ENCODE data around the gene RCBTB2.

The RCBTB2 gene

DNA sequence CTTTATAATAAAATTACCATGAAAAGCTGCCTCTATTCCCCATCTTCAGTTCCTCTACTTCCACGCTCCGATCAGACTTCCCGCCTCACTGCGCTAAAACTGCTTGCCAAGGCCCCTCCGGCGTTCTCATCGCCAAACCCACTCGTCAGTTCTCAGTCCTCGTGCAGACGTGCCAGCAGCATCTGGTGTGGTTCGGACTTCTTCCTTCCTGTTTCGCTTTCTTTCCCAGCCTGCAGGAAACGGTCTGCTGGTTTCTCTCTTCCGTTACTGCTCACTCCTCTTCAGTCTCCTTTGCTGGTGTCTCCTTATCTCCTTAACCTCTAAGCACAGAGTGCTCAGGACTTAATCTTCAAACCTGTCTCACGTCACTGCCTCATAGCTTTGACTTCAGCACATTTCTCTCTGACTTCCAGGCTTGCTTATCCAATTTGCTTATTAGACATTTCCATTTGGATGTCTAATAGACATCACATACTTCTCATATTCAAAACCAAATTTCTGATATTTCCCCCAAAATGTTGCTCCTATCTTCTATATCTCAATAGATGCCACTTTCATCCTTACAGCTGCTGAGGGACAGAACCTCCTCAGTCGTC, 40.3 kb downstream of the RCBTB2 start:
- DNase-seq = peak; percentile 91

DNA sequence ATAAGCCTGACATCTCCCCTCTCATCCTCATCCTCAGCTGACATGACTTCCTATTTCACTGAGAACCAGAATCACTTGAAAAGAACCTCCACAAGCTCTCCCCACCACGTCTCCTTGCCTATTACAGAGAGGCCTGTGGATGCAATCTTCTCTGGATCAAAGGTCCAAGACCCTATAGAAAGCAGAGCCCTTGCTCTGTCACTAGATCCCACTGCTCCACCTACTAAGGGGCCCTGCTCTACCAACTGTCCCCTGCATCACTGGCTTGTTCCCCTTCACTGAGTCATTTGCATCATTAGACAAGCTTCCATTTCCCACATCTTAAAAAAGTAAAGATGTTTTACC, 40.8 kb downstream of the RCBTB2 start:
- DNase-seq = no peak

DNA sequence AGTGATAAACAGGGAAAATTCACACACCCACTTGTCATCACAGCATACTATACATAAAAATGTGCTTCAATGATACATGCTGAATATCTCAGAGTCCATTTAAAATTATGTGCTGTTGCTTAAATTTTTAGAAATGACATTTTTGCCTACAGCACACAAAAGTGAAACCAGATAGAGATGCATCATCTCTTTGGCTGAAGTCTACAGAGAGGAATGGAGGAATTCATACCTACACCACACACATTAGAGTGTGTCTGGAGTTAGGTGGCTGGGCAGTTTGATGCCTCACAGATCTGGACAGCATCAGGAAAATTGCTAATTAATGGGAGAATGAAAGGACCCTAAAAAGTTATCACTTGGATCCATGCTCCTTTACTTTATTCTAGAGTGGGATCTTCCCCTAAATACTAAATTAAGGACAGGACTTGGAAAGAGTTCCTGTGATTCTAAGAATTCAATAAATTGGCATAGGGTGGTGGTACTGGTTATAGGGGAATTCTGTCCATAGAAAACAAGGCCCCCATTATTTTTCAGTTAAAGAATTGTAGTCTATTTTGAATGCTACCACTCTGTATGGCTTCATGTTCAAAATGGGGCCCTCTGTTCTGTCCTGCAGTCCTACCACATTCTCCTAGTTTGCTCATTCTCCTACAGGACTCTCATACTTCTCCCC, 41.3 kb downstream of the RCBTB2 start:
- DNase-seq = peak; percentile 37

DNA sequence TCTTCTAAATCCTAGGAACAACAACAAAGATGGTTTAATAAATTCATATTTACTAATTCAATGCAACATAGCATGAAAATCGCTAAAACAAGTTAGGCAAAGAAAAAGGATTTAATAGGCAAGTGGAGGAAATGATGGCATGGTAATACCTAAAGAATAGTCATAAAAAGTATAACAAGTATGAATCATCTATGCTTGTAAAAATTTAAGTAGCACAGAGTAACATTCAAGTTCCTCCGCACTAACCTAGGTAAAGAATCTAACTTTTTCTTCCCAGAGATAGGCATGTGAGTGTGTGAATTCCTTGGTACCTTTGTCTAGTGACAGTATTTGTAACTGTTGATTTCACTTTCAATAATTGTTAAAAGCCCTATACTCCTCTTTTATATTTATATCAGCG, 42.6 kb downstream of the RCBTB2 start:
- no peak for DNase-seq

DNA sequence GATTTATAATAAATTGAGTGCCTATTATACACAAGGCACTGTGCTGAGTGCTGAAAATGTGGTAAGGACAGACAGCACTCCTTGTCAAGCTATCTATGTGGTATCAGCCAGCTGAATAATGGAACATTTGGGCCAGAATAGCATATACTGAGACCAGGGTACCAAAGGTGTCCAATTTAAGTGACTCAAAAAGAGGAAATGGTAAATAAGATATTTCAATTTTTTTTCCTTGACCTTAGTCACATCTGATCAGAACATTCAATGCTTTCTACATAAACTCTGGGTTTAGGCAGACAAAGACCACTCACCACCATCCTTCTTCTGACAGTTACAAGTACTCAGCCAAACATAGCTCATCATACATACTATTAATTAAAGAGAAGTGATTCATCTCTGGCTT, 43.2 kb downstream of the RCBTB2 start:
- DNase-seq = no peak

DNA sequence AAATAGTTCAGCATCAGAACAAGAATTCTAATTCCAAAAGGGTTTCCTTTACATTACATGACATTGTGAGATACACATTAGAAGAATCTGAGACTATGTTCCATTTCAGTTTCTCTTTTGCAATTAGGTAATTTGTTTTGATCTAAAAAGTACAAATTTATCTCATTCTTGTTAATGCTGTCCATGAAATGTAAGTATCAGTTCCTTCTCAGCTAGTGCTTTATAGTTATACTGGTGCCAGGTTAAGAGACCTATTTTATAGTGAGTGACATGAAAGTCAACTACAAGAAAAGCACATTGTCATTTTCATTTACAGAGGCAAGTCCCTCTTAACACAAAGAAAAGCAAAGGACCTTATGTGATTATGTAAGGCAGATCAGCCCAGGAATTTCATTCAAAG, 43.9 kb downstream of the RCBTB2 start:
- no peak for DNase-seq

DNA sequence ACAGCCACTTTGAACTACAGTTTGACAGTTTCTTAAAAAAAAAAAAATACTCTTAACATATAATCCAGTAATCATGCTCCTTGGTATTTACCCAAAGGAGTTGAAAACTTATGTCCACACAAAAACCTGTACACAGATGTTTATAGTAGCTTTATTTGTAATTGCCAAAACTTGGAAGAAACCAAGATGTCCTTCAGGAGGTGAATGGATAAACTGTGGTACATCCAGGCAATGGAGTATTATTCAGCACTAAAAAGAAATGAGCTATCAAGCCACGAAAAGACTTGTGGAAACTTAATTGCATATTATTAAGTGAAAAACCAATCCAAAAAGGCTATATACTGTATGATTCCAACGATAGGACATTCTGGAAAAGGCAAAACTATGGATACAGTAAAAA, 44.9 kb downstream of the RCBTB2 start:
- no peak for DNase-seq

DNA sequence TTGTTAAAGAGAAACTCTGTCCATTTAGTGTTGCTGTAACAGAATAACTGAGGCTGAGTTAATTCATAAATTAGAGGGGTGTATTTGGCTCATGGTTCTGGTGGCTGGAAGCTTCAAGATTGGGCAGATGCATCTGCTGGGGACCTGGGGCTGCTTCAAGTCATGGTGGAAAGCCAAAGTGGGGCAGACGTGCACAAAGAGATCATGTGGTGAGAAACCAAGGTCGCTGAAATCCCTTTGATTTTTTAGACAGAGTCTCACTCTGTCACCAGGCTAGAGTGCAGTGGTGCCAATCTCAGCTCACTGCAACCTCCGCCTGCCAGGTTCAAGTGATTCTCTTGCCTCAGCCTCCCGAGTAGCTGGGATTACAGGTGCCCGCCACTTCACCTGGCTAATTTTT, 46.0 kb downstream of the RCBTB2 start:
- no peak for DNase-seq

DNA sequence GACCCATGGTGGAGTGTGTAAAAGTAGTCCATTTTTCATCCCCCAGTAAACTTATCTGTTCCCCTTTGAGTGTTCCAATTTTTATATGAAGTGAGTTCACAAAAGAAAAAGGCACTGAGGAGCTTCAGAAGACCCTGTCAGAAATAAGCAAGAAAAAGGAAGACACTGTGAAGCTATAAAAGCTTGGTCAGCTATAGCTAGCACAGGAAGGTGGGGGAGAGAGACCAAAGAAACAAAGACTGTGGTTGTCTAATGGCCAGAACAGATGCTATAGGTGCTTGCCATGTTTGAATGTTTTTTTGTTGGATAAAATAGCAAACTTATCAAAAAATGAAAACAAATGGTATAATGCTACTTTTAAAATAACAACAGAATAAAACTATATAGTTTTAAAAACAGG, 46.5 kb downstream of the RCBTB2 start:
- DNase-seq = no peak

DNA sequence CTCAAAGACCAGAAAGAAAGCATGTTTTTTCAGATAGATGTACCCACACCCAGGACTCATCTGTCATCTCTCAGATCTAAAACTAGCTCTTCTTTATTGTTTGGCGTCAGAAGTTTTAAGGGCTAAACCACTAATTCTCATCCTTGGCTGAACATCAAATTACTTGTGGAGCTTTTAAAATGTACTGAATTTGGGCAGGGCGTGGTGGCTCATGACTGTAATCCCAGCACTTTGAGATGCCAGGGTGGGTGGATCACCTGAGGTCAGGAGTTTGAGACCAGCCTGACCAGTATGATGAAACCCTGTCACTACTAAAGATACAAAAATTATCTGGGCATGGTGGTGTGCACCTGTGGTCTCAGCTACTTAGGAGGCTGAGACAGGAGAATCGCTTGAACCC, 47.4 kb downstream of the RCBTB2 start:
- no peak for DNase-seq

DNA sequence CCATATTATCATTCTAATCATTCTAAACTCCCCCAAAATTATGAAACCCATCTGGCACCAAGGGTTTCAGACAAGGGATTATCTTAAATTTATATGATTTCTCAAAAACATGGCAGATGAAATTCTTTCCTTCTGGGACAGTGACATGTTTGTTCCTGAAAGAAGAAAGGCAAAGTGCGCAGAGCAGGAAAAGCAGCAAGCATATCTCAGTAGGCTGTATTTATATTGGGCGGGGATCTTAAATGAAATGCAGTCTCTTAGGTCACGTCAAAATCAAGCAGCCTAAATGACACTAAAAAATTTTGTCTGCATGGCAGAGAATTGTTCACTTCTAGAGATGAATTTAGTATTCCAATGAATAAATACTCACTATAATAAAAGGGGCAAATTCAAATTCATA, 49.3 kb downstream of the RCBTB2 start:
- no peak for DNase-seq

DNA sequence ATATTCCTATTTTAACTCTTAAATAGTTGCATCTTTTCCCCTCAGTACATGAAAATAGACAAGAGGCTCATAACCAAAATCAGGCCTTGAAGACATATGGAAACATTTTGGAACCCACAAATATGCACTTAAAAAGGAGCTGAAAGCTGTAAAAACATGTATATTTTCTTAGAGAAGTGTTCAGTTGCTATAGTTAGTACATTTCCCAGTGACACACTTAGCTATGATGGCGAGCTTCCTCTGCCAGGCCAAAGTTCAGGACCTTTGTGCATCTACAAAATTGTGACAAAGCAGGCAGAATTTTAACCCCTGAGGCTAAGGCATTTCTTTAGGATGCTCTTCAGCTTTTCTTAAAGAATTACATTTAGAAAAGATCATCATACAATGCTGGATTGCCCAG, 54.5 kb downstream of the RCBTB2 start:
- peak; percentile 67 for DNase-seq

DNA sequence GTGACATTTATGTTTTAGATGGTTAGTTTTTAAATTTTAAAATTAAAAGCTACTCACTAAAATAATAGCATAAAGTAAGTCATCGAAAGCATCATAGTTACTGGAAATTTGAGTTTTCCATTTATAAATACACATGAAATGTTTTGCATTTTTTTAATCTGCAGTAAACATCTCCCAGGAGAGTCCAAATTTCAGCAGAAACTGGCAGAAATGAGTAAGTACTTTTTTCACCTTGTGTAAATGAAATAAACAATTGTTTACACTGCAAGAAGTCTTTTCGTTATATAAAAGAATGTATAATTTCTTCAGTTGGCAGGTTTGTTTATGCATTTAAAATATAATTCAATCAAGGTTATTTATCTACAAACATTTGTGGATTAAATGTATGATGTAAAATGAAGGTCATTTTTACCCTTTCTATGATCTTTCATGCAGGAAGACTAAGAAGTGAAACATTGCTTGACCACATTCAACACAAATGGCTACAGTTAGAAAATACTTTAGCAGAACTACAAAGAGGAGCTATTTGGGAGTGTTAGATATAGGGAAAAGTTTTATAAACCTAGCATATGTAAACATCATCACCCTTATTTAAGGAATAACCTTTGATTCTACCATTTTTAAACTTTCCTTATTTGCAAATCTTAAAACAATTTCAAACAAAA, 55.6 kb downstream of the RCBTB2 start:
- DNase-seq = no peak

DNA sequence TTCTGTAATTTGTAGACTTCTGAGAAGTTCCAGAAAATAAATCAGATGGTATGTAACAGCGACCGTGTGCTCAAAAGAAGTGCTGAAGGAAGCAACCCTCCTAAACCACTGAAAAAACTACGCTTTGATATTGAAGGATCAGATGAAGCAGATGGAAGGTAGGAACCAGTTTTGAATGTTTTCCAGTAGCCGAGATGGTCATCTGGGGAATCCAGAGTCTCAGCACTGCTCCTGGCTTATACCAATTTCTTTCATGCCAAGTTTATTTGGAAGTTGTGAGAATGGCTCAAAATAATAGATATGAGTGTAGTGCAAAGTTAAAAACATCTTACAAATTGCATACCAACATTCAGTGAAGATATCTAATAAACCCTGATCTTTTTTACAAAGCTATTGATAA, 56.2 kb downstream of the RCBTB2 start:
- no peak for DNase-seq

DNA sequence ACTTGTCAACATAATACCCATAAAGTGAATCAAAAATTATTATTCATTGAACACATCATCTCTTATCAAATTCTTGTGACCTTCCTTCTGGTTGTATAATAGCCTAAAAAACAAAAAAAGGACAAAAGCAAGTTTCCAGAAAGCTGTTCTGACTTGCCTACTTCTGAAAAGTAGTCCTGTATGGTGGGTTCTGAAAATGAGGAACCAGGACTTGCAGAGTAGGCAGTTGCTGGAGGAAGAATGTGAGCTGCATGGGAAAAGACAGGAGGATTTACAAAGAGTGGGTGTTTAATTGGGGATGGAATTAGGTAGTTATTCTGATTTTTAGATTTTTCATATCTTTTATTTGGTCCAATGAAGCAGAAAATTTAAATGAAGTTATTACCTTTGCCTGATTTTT, 56.7 kb downstream of the RCBTB2 start:
- no peak for DNase-seq

DNA sequence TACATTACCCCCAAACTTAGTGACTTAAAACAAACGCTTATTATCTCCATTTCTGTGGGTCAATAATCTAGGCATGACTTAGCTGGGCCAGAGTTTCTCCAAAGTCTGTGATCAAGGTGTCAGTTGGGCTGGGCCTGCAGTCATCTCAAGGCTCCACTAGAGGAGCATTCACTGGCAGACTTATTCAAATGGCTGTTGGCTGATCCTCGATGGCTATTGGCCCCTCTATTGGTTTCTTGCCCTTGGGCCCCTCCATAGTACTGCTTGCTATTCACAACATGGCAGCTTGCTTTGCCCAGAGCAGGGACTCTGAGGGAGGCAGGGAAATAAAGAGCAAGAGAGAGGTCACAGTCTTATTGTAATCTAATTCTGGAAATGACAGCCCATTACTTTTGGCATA, 57.6 kb downstream of the RCBTB2 start:
- DNase-seq = no peak

DNA sequence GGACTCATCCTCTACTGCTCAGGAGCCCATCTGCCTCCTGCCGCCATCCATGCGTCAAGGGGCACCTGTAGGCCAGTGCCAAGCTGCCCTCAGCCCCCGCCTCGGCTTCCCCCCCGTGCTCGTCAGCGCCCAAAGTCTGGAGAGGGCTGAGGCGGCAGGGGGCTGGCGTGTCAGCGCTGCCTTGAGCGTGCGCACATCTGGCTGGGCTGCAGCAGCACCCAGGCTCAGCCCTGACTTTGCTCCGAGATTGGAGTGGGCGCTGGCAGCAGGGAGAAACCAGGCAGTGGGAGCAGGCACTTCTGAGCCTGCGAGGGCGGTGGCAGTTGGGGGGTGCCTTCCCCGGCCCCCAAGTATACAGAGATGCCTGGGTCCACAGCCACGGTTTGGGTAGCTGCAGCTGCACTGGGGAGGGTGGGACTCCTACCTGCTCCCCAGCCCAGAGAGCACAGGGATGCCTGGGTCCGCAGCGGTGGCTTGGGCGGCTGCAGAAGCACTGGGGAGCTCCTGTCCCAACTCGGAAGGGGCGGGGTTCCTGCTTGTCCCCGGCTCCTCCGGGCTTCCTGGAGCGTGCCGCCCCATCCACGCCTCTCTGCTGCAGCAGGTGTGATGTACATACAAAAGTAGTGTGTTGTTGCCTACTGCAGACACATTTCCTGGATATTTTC, 75.2 kb downstream of the RCBTB2 start:
- no peak for DNase-seq

DNA sequence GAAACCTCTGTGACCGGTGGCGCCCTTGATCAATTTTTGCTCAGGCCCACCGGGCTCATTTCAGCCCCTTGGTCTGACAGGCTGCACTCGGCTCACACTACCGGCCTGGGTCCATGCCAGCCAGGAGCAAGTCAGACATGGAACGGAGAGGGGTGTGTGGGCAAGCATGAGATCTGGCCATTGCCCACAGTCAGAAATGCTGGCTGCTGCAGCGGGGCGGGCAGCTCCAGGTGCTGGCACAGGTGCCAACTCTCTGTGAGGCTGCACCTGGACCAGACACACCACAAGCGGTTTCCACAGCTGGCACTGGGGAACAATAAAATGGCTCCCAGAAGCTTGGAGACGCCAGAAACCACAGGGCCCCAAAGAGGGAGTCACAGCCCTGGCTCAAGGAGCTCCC, 76.3 kb downstream of the RCBTB2 start:
- DNase-seq = no peak

DNA sequence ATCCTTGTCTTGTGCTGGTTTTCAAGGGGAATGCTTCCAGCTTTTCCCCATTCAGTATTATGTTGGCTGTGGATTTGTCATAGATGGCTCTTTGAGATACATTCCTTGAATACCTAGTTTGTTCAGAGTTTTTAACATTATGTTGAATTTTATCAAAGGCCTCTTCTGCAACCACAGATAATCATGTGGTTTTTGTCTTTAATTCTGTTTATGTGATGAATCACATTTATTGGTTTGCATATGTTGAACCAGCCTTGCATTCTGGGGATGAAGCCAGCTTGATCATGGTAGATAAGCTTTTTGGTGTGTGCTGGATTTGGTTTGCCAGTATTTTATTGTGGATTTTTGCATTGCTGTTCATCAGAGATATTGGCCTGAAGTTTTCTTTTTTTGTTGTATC, 81.7 kb downstream of the RCBTB2 start:
- peak; percentile 79 for DNase-seq

DNA sequence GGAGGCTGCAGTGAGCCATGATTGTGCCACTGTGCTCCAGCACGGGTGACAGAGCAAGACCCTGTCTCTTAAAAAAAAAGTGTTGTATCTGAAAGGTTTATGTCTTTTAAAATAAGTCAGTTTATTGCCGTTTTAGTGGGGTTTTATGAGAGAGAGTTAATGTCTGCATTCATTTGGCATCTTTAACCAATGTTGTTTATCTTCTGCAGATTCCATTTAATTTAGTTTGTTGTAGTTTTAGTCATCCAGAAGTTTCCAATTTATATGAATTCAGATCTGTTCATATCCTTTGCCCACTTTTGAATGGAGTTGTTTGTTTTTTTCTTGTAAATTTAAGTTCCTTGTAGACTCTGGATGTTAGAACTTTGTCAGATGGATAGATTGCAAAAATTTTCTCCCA, 83.2 kb downstream of the RCBTB2 start:
- DNase-seq = peak; percentile 15

DNA sequence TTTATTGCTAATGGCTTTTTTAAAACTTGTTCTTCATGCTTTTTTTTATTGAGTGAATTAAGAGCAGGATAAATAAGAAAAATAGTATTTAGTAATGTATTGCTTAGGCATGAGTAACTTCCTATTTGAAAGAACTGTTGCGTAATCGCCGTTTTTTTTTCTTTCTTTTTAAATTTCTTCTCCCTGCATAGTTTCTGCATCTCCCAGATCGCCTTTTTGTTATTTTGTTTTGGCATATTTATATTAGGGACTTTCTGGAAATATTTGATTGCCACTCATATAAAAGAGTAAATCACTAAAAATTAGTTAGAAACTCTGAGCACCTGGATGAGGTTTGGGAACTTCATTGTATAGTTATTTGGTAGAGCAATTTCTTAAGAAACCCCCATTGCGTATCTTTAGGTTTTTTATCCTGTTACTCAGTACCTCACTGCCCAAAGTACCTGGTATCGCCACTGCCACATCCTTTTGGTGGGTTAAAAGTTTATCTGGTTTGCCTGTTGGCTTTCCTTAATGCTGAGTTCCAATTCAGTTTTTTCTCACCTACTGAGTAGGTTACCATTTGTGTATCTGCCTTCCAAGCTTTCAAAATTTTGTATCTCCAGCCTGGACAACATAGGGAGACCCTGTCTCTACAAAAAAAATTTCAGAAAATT, 83.8 kb downstream of the RCBTB2 start:
- peak; percentile 59 for DNase-seq

DNA sequence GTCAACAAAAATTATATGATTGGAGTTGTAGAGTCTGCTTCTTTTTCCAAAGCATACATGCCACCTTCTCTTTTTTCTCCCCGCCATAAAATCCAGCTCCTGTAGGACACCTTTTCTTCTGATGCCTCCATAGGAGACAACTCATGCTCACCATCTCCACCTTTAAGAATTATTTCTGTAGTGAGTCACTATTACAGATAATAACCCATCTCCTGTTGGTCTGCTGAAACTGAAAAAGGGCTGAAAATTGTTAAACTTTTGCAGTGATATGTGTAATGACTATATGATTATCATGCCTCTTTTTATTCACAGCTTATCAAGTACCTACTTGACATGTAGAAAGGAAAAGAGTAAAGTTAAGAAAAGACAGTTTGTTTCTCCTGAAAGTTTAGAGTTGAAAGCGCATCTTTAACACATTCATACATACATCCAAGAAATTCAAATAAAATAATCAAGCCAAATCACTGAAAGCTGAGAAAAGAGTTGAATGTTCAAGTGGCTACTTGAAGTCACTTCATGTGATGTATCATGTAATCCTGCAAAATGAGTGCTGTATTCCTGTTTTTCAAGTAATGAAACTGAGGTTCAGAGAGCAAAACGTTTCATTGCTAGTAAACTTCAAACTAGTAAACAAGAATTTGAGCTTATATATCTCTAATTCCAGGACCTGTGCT, 84.5 kb downstream of the RCBTB2 start:
- peak; percentile 9 for DNase-seq

DNA sequence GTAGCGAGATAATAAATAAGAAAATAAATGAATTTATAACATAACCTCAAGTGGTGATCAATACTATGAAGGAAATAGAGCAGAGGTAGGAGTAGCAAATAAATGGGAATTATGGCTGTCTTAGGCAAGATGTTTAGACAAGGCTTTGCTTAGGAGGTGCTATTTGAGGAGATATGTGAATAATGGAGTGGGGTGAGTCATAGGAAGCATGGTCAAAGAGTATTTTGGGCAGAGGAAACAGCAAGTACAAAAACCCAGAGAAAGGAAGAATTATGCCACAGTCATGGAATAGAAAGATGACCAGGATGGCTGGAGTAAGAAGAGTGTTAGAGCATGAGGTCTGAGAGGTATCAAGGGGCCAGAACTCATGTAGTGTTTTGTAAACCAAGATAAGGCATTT, 86.4 kb downstream of the RCBTB2 start:
- DNase-seq = peak; percentile 72
